Measurements from ENCODE around the gene ZNF263. TPM values are rescaled to one million over a fixed set of nuclear protein-coding genes. Genes with fewer than 3 reads are reported as not detected.

The ZNF263 gene
- polyA plus RNA-seq, 1 of the 3 experiments (the other 2 are of a cell fraction): 13.7 TPM

DNA sequence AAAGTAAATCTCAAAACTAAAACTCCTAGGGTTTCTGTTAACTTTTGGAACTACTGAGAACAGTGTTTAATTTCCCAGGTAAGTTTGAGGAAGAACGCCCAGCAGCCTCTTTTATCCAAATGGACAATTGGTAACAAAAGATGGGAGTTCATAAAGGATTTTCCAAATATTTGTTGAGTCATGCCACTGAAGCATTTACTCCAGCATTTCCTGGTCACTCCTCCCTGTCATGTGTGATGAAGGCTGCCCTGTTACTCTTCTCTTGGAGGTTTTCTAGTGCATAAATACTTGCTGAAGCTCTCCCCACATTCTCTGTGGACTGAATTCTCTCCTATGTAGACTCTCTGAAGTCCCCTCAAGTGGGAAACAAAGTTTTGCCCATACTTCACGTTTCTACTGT, 38.5 kb downstream of the ZNF263 start:
- CTCF ChIA-PET: interaction anchor here (1.0 kb wide), 1 partner anchor 9 kb away, joined by 3 read pairs; no protein-coding TSS in a partner anchor
- Histone ChIP-seq H4K20me1 (ENCODE audit: insufficient read depth) (no peaks in the 10 kb centered on the region), H2AFZ (ENCODE audit: low read depth) (no peak overlapping the region), H3K9ac (no peak overlapping the region), H3K9me2 (no peaks in the 10 kb centered on the region), H3K27ac (ENCODE audit: low read depth in 2 of 2, low read length in 1 of 2) (no peak overlapping the region), H3K36me3 (replicated peaks in 1 of 2; ENCODE audit: control insufficient read depth in 1 of 2, insufficient read depth in 2 of 2, low read length in 1 of 2) (peaks cover 9 to 15% of the 10 kb centered on the region in 2 experiments), H3K9me3 (peaks cover 11% of the 10 kb centered on the region; the same call in 1 of the 2 replicates), H3F3A (replicated peaks; ENCODE audit: insufficient read depth) (no peaks in the 10 kb centered on the region), H3K79me2 (ENCODE audit: insufficient read depth) (no peaks in the 10 kb centered on the region), H3K4me1 (ENCODE audit: control insufficient read depth in 1 of 2, insufficient read depth in 2 of 2, low read depth in 1 of 2, low read length in 1 of 2) (no peaks in the 10 kb centered on the region), H3K4me2 (no peak overlapping the region), H3K4me3 (ENCODE audit: low read depth in 2 of 2, low read length in 1 of 2) (no peak overlapping the region), H3K27me3 (ENCODE audit: insufficient read depth) (no peaks in the 10 kb centered on the region)
- DNase-seq: no peak
- POLR2A ChIA-PET: no interaction called here
- TF ChIP-seq, protein P1, sequence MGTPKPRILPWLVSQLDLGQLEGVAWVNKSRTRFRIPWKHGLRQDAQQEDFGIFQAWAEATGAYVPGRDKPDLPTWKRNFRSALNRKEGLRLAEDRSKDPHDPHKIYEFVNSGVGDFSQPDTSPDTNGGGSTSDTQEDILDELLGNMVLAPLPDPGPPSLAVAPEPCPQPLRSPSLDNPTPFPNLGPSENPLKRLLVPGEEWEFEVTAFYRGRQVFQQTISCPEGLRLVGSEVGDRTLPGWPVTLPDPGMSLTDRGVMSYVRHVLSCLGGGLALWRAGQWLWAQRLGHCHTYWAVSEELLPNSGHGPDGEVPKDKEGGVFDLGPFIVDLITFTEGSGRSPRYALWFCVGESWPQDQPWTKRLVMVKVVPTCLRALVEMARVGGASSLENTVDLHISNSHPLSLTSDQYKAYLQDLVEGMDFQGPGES (IDR thresholded peaks at IDR 0.05; ENCODE audit: low read depth, low read length): no peak
- TF ChIP-seq YY1 (IDR thresholded peaks at IDR 0.05; ENCODE audit: low read depth): no peak
- TF ChIP-seq, protein P2, sequence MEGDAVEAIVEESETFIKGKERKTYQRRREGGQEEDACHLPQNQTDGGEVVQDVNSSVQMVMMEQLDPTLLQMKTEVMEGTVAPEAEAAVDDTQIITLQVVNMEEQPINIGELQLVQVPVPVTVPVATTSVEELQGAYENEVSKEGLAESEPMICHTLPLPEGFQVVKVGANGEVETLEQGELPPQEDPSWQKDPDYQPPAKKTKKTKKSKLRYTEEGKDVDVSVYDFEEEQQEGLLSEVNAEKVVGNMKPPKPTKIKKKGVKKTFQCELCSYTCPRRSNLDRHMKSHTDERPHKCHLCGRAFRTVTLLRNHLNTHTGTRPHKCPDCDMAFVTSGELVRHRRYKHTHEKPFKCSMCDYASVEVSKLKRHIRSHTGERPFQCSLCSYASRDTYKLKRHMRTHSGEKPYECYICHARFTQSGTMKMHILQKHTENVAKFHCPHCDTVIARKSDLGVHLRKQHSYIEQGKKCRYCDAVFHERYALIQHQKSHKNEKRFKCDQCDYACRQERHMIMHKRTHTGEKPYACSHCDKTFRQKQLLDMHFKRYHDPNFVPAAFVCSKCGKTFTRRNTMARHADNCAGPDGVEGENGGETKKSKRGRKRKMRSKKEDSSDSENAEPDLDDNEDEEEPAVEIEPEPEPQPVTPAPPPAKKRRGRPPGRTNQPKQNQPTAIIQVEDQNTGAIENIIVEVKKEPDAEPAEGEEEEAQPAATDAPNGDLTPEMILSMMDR (IDR thresholded peaks at IDR 0.05): no peak
- 20% methylated on average over 2 of the region's 2 CpGs for WGBS (ENCODE audit: low lambda C conversion rate)

DNA sequence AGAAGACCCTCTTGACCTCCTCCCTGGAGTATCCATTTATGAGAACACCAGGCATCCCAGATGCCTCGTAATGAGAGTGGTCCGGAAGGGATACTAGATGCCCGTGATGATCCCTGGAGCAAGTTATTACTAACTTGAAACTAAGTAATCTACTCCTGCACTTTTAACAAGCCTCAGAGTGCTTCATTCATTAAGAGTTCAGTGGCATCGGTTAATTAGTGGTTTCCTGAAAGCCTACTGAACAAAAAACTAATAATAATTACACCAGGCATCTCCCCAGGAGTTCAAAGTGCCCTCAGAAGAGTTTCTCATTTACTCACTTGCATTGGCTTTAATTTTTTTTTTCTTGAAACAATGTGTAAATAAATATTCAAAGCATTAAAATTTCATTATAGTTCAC, 44.2 kb downstream of the ZNF263 start:
- H3K4me3 ChIP-seq (ENCODE audit: low read depth in 2 of 2, low read length in 1 of 2): no peak overlapping the region
- no peak for TF ChIP-seq TEAD4 (IDR thresholded peaks at IDR 0.05; ENCODE audit: borderline replicate concordance, insufficient read depth)
- TF ChIP-seq TCF12 (IDR thresholded peaks at IDR 0.05): no peak
- no peak for TF ChIP-seq POLR2AphosphoS5 (IDR thresholded peaks at IDR 0.05; ENCODE audit: low read depth, low read length)
- no peak for TF ChIP-seq NFIC (IDR thresholded peaks at IDR 0.05; ENCODE audit: borderline replicate concordance)
- TF ChIP-seq, protein P3, sequence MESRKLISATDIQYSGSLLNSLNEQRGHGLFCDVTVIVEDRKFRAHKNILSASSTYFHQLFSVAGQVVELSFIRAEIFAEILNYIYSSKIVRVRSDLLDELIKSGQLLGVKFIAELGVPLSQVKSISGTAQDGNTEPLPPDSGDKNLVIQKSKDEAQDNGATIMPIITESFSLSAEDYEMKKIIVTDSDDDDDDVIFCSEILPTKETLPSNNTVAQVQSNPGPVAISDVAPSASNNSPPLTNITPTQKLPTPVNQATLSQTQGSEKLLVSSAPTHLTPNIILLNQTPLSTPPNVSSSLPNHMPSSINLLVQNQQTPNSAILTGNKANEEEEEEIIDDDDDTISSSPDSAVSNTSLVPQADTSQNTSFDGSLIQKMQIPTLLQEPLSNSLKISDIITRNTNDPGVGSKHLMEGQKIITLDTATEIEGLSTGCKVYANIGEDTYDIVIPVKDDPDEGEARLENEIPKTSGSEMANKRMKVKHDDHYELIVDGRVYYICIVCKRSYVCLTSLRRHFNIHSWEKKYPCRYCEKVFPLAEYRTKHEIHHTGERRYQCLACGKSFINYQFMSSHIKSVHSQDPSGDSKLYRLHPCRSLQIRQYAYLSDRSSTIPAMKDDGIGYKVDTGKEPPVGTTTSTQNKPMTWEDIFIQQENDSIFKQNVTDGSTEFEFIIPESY (IDR thresholded peaks at IDR 0.05; ENCODE audit: borderline replicate concordance, low read depth): no peak
- TF ChIP-seq EP300 (IDR thresholded peaks at IDR 0.05; ENCODE audit: borderline replicate concordance in 1 of 2, low read depth in 1 of 2, low read length in 1 of 2): no peak
- no peak for TF ChIP-seq RAD21 (IDR thresholded peaks at IDR 0.05; ENCODE audit: low read length)
- TF ChIP-seq RCOR1 (IDR thresholded peaks at IDR 0.05; ENCODE audit: low read length): no peak
- TF ChIP-seq, protein P4, sequence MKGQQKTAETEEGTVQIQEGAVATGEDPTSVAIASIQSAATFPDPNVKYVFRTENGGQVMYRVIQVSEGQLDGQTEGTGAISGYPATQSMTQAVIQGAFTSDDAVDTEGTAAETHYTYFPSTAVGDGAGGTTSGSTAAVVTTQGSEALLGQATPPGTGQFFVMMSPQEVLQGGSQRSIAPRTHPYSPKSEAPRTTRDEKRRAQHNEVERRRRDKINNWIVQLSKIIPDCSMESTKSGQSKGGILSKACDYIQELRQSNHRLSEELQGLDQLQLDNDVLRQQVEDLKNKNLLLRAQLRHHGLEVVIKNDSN (IDR thresholded peaks at IDR 0.05; ENCODE audit: borderline replicate concordance, low read depth): no peak
- no peaks in the 10 kb centered on the region for H3K4me1 ChIP-seq (ENCODE audit: control insufficient read depth in 1 of 2, insufficient read depth in 2 of 2, low read depth in 1 of 2, low read length in 1 of 2)
- no peaks in the 10 kb centered on the region for H3K36me3 ChIP-seq (replicated peaks in 1 of 2; ENCODE audit: control insufficient read depth in 1 of 2, insufficient read depth in 2 of 2, low read length in 1 of 2)
- H3K9ac ChIP-seq: no peak overlapping the region
- no peak overlapping the region for H3K4me2 ChIP-seq
- no peak overlapping the region for H3K27ac ChIP-seq (ENCODE audit: low read depth in 2 of 2, low read length in 1 of 2)
- no peaks in the 10 kb centered on the region for H3K79me2 ChIP-seq (ENCODE audit: insufficient read depth)
- no peaks in the 10 kb centered on the region; the same call in 1 of the 2 replicates for H3K27me3 ChIP-seq (ENCODE audit: insufficient read depth)
- whole genome bisulfite sequencing (ENCODE audit: low lambda C conversion rate): 2% methylated on average over 4 of the region's 4 CpGs
- H2AFZ ChIP-seq (ENCODE audit: low read depth): no peak overlapping the region
- no peaks in the 10 kb centered on the region for H3K9me2 ChIP-seq
- no peaks in the 10 kb centered on the region for H3K9me3 ChIP-seq
- no peaks in the 10 kb centered on the region for H3F3A ChIP-seq (replicated peaks; ENCODE audit: insufficient read depth)
- POLR2A ChIA-PET: no interaction called here
- DNase-seq: no peak
- no peaks in the 10 kb centered on the region for H4K20me1 ChIP-seq (ENCODE audit: insufficient read depth)
- CTCF ChIA-PET: no interaction called here

Data from SK-N-SH (cell line).